K562 (cell line): ENCODE measurements around the gene POLR2B. TPM values are rescaled to one million over a fixed set of nuclear protein-coding genes. Genes with fewer than 3 reads are reported as not detected.

Experiments used
- ATAC-seq: fragments of 200-7000 bp; cut with Tn5 transposase; 3 replicates; pipeline ENCODE4 v1.9.1; 2020; ENCODE audit warnings: moderate library complexity
- BruUV-seq: library from RNA; stranded (reverse); fragments of 400-500 nt; replicated peaks from 2 replicates; lab custom pipeline; 2021; lab: Mats Ljungman, UMichigan
- CTCF ChIA-PET: fragments of 300-600 bp; formaldehyde crosslinking; extraction: SDS; loops from one replicate; lab custom pipeline; 2021; ENCODE audit warnings: low intra/inter-chr PET ratio; lab: Yijun Ruan, JAX
- POLR2A ChIA-PET: fragments of 300-600, 350-650 bp; sonication (Branson Sonifier 250); formaldehyde crosslinking; extraction: SDS; loops from one replicate; lab custom pipeline; 2021; ENCODE audit warnings: antibody characterized with exemption, inconsistent platforms; lab: Yijun Ruan, JAX
- DNase-seq, 4 experiments: peaks; one replicate each; pipeline versions ENCODE4 v3.0.0 to v3.0.0-alpha.2; 2011 to 2018; ENCODE audit warnings: low spot score in 3 of 4, mixed read lengths in 3 of 4; ENCODE audit errors: extremely low read depth in 1 of 4
- FAIRE-seq: peaks from 2 replicates; lab custom pipeline; 2011; peaks lifted over from hg19 to GRCh38; lab: Jason Lieb, UNC
- H2AFZ ChIP-seq: 2 replicates; pipeline ENCODE4 v1.6.0; 2011; ENCODE audit warnings: low read depth, low read length, control low read depth, inconsistent platforms
- H3K27ac ChIP-seq: fragments of 200-600 bp; 3 replicates; pipeline ENCODE4 v1.8.0; 2011; ENCODE audit warnings: low read depth, mild to moderate bottlenecking, control low read depth, inconsistent platforms, low read length, moderate library complexity, mixed read lengths; ENCODE audit errors: extremely low read depth
- H3K27me3 ChIP-seq, 2 experiments: fragments of 300-600 bp in 1 of 2; 2 replicates in 1 of 2; 3 replicates in 1 of 2; pipeline versions ENCODE4 v1.6.0 to v1.8.0; 2011; ENCODE audit warnings: inconsistent platforms in 2 of 2, low read length in 2 of 2, mild to moderate bottlenecking in 1 of 2, mixed read lengths in 1 of 2, moderate library complexity in 1 of 2; ENCODE audit not compliant: control insufficient read depth in 2 of 2, insufficient read depth in 2 of 2
- H3K36me3 ChIP-seq: fragments of 300-600 bp; 3 replicates; pipeline ENCODE4 v1.8.0; 2011; ENCODE audit warnings: mild to moderate bottlenecking, low read length, inconsistent platforms; ENCODE audit not compliant: control insufficient read depth, insufficient read depth
- H3K4me1 ChIP-seq, 2 experiments: fragments of 200-600 bp in 1 of 2; replicated peaks in 1 of 2; 2 replicates in 1 of 2; 3 replicates in 1 of 2; pipeline versions ENCODE4 v1.5.1 to v1.8.0; 2011; ENCODE audit warnings: inconsistent platforms in 2 of 2, low read length in 2 of 2, mild to moderate bottlenecking in 1 of 2, mixed read lengths in 1 of 2, moderate library complexity in 1 of 2; ENCODE audit not compliant: control insufficient read depth in 2 of 2, insufficient read depth in 2 of 2
- H3K4me2 ChIP-seq: 2 replicates; pipeline ENCODE4 v1.6.1; 2011; ENCODE audit warnings: low read length, control low read depth, inconsistent platforms, mixed read lengths; ENCODE audit not compliant: insufficient read depth
- H3K4me3 ChIP-seq: fragments of 200-600 bp; sonication (generic), shearing (Covaris generic); 2 replicates; pipeline ENCODE4 v1.5.1; 2016; ENCODE audit warnings: control low read depth, inconsistent platforms
- H3K79me2 ChIP-seq: fragments of 200-600 bp; 3 replicates; pipeline ENCODE4 v1.8.0; 2011; ENCODE audit warnings: low read length, inconsistent platforms; ENCODE audit not compliant: control insufficient read depth, insufficient read depth
- H3K9ac ChIP-seq, 2 experiments: 2 replicates each; pipeline versions ENCODE4 v1.6.0 to v1.6.1; 2011; ENCODE audit warnings: low read depth in 2 of 2, low read length in 2 of 2, control low read depth in 1 of 2, inconsistent platforms in 1 of 2, mild to moderate bottlenecking in 1 of 2, mixed read lengths in 1 of 2; ENCODE audit not compliant: insufficient read depth in 1 of 2
- H3K9me1 ChIP-seq: one replicate; pipeline ENCODE4 v1.6.0; 2011; ENCODE audit warnings: inconsistent platforms, mild to moderate bottlenecking, low read length, moderate library complexity; ENCODE audit not compliant: control insufficient read depth, insufficient read depth
- H3K9me3 ChIP-seq: replicated peaks from 2 replicates; pipeline ENCODE4 v1.5.1; 2011; ENCODE audit warnings: low read depth, low read length, inconsistent platforms; ENCODE audit not compliant: control insufficient read depth, insufficient read depth
- H4K20me1 ChIP-seq: replicated peaks from 2 replicates; pipeline ENCODE4 v1.6.1; 2011; ENCODE audit warnings: low read length, inconsistent platforms, mixed read lengths; ENCODE audit not compliant: control insufficient read depth, insufficient read depth
- ELK1 ChIP-seq: sonication (generic); formaldehyde crosslinking; IDR thresholded peaks from 2 replicates; pipeline ENCODE4 v1.8.1; 2022; ENCODE audit warnings: missing genetic modification reagents
- KAT8 ChIP-seq: fragments of 450-650 bp; IDR thresholded peaks from 2 replicates; pipeline ENCODE4 v1.6.1; 2016; ENCODE audit warnings: low read depth, mild to moderate bottlenecking
- MIER1 ChIP-seq: fragments of 450-650 bp; IDR thresholded peaks from 2 replicates; pipeline ENCODE4 v1.6.1; 2016; ENCODE audit warnings: antibody characterized with exemption, mild to moderate bottlenecking, low read depth
- POLR2AphosphoS5 ChIP-seq: IDR thresholded peaks from 2 replicates; pipeline ENCODE4 v1.6.1; 2011; ENCODE audit warnings: mild to moderate bottlenecking, low read depth, low read length, moderate library complexity; ENCODE audit not compliant: control insufficient read depth, insufficient read depth
- POLR3G ChIP-seq: IDR thresholded peaks from 2 replicates; pipeline ENCODE4 v1.6.1; 2011; ENCODE audit not compliant: insufficient read length, insufficient replicate concordance; ENCODE audit errors: extremely low read depth
- RAD21 ChIP-seq, 2 experiments: fragments of 250-450 bp in 1 of 2; fragments of 450-650 bp in 1 of 2; sonication (Bioruptor Pico) in 1 of 2; formaldehyde crosslinking in 1 of 2; IDR thresholded peaks in 1 of 2; conservative IDR thresholded peaks in 1 of 2; 2 replicates each; pipeline versions ENCODE4 v1.4.0 to v1.8.0; 2020 to 2022; ENCODE audit warnings: mild to moderate bottlenecking in 2 of 2, moderate library complexity in 1 of 2
- RBM25 ChIP-seq: fragments of 200-400 bp; formaldehyde crosslinking; IDR thresholded peaks from 2 replicates; pipeline ENCODE4 v1.6.1; 2018; ENCODE audit warnings: low read length, low read depth, moderate library complexity; ENCODE audit not compliant: severe bottlenecking
- TCF7L2 ChIP-seq: fragments of 150-350 bp; IDR thresholded peaks from 2 replicates; pipeline ENCODE4 v1.6.1; 2016; ENCODE audit warnings: low read depth, mild to moderate bottlenecking, low read length, moderate library complexity
- WGBS: fragments of 100-300 bp; shearing (Covaris generic); methylation state at CpG from one replicate; pipeline ENCODE4 v1.1.6; 2016; ENCODE audit warnings: low coverage, mixed read lengths; ENCODE audit not compliant: insufficient coverage; ENCODE audit errors: missing lambda C conversion rate; 5-methylcytosine and 5-hydroxymethylcytosine counted together
- in situ Hi-C: fragments of 300-500 bp; cut with MboI; formaldehyde crosslinking; loops from 4 replicates; pipeline ENCODE4 v1.15.0; 2018; ENCODE audit warnings: inconsistent platforms, mixed read lengths
- intact Hi-C: fragments of 100-400 bp; cut with micrococcal nuclease; formaldehyde crosslinking; loops from 2 replicates; pipeline ENCODE4 v1.14.2; 2022
- polyA plus RNA-seq, 8 experiments: library from polyadenylated mRNA; depleted of rRNA in 4 of 8; stranded (reverse) in 5 of 8; unstranded in 3 of 8; fragments of >200 nt; fragmentation: Nextera tagmentation in 2 of 8; fragmentation: Illumina TruSeq in 1 of 8; extraction: Ambion mirVana in 2 of 8; extraction: Trizol in 1 of 8; gene quantifications; 2 replicates each; pipeline versions ENCODE4 v1.2.1 to v1.2.3, GENCODE V29; 2011 to 2014; ENCODE audit warnings: inconsistent platforms in 1 of 8, missing spikeins in 1 of 8
- total RNA-seq, 7 experiments: library from RNA; depleted of rRNA in 6 of 7; stranded (reverse); fragments of >200 nt in 6 of 7; fragmentation: Illumina TruSeq in 2 of 7; extraction: Trizol in 2 of 7; gene quantifications; 2 replicates each; pipeline versions ENCODE4 v1.2.1 to v1.2.3, GENCODE V29; 2011 to 2021; ENCODE audit warnings: low replicate concordance in 1 of 7
- TF ChIP-seq, protein P1 (sequence below): fragments of 450-650 bp; IDR thresholded peaks from 2 replicates; pipeline ENCODE4 v1.6.1; 2016; ENCODE audit warnings: missing biosample characterization, missing genetic modification characterization

Gene POLR2B
- total and polyA plus RNA-seq, 9 of the 15 experiments (the other 6 are each of a cell fraction or from before 2014, with no cell fraction given), result 60.9 to 208 (median 142) TPM

DNA sequence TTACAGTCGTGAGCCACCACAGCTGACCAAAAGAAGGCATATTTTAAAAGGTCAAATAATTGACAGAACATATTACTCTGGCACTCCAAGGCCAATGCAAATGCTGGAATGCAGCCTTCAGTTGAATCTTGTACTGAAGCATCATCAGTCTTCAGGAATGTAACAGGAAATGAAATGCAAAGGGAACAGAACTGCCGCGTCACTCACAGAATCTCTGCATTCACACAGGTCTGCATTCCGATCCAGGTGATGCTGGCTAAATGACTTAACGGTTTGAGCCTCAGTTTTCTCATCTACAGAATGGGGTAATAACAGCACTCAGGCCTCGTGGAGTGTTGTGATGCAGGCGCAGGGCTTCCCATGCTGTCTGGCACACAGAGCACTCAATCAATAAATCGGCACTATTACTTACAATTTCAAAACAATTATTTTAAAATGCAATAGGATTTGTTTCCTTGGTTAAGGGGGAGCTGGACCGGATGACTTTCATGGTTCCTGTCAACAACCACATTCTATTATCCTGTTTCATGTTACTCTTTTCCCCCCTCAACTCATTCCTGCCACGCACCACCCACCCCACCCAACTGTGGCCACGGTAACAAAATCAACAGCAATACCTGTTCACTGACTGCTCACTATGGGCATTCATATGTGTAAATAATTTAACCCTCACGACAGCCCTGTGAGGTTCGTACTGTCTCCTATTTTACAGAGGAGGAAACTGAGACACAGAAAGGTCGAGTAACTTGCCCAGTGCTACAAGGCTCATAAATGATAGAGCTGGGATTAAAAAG, 99.1 kb downstream of the POLR2B start:
- Histone ChIP-seq H4K20me1 (no peaks in the 10 kb centered on the region), H3K9me1 (no peaks in the 10 kb centered on the region), H3K4me1 (no peaks in the 10 kb centered on the region), H3K9ac (no peak overlapping the region), H3K4me3 (no peak overlapping the region), H2AFZ (no peak overlapping the region), H3K36me3 (no peaks in the 10 kb centered on the region), H3K9me3 (no peaks in the 10 kb centered on the region), H3K4me2 (no peak overlapping the region), H3K27ac (no peak overlapping the region), H3K27me3 (peaks cover 0 to 4% of the 10 kb centered on the region in 2 experiments; a peak in 1 of 5 replicates), H3K79me2 (no peaks in the 10 kb centered on the region)
- intact Hi-C loops (no loop called here), in situ Hi-C loops (no loop called here)
- no peak for ATAC-seq
- DNase-seq, result no peak
- ChIA-PET POLR2A (interaction anchor here (0.8 kb wide), 1 partner anchor 142 kb away, joined by 3 read pairs; no protein-coding TSS in a partner anchor), CTCF (no interaction called here)
- BruUV-seq, result no TSS peak
- FAIRE-seq, result no peak
- under 1% methylated on average over 13 of the region's 14 CpGs for WGBS
- no peak for TF ChIP-seq POLR3G
- no peak for TF ChIP-seq RAD21 (CRISPR knock-in tag; conservative IDR thresholded peaks at IDR 0.05 in 1 of 2, IDR thresholded peaks at IDR 0.05 in 1 of 2)
- no peak for TF ChIP-seq KAT8
- TF ChIP-seq TCF7L2, result no peak
- TF ChIP-seq ELK1 (CRISPR knock-in tag), result no peak
- peak; percentile 39 for TF ChIP-seq RBM25
- no peak for TF ChIP-seq MIER1
- TF ChIP-seq, protein P1, sequence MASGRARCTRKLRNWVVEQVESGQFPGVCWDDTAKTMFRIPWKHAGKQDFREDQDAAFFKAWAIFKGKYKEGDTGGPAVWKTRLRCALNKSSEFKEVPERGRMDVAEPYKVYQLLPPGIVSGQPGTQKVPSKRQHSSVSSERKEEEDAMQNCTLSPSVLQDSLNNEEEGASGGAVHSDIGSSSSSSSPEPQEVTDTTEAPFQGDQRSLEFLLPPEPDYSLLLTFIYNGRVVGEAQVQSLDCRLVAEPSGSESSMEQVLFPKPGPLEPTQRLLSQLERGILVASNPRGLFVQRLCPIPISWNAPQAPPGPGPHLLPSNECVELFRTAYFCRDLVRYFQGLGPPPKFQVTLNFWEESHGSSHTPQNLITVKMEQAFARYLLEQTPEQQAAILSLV (tag), result no peak
- no peak for TF ChIP-seq POLR2AphosphoS5
